A549 (cell line): ENCODE results near the gene YIPF3.

Experiments
- EP300 ChIP-seq, 2 experiments: fragments of >200 bp; sonication (Bioruptor Twin); formaldehyde crosslinking; IDR thresholded peaks; 2 replicates in 1 of 2; 3 replicates in 1 of 2; pipeline ENCODE4 v1.6.1; 2016 to 2017
- FOSB ChIP-seq: fragments of 250-450 bp; sonication (Bioruptor Pico); IDR thresholded peaks from 2 replicates; pipeline ENCODE4 v1.5.0; 2020; ENCODE audit warnings: mild to moderate bottlenecking, moderate library complexity
- FOXS1 ChIP-seq: fragments of 250-450 bp; sonication (Bioruptor Pico); IDR thresholded peaks from 2 replicates; pipeline ENCODE4 v1.5.0; 2020; ENCODE audit warnings: mild to moderate bottlenecking, moderate library complexity
- MYC ChIP-seq: IDR thresholded peaks from 2 replicates; pipeline ENCODE4 v1.6.1; 2012; ENCODE audit warnings: mild to moderate bottlenecking, inconsistent platforms, low read length, improper control_type of control experiment, borderline replicate concordance
- POLR2A ChIP-seq: IDR thresholded peaks from 2 replicates; pipeline ENCODE4 v1.6.1; 2012; ENCODE audit warnings: mild to moderate bottlenecking, low read length
- RAD21 ChIP-seq, 2 experiments: fragments of >200 bp in 1 of 2; sonication (Bioruptor Twin) in 1 of 2; formaldehyde crosslinking in 1 of 2; IDR thresholded peaks in 1 of 2; conservative IDR thresholded peaks in 1 of 2; 2 replicates in 1 of 2; 3 replicates in 1 of 2; pipeline ENCODE4 v1.6.1; 2012 to 2018; ENCODE audit warnings: inconsistent platforms in 1 of 2
- RCOR1 ChIP-seq: fragments of 150-350 bp; IDR thresholded peaks from 2 replicates; pipeline ENCODE4 v1.6.1; 2014; ENCODE audit warnings: antibody characterized with exemption, low read length, low read depth
- RFX5 ChIP-seq: fragments of 450-650 bp; IDR thresholded peaks from 2 replicates; pipeline ENCODE4 v1.7.1; 2014; ENCODE audit warnings: antibody characterized with exemption, mild to moderate bottlenecking, moderate library complexity
- SMC3 ChIP-seq: fragments of >200 bp; sonication (Bioruptor Twin); formaldehyde crosslinking; IDR thresholded peaks from 3 replicates; pipeline ENCODE4 v1.6.1; 2018; ENCODE audit warnings: inconsistent platforms
- TF ChIP-seq, protein P1 (sequence below): fragments of >200 bp; sonication (Bioruptor Twin); formaldehyde crosslinking; IDR thresholded peaks from 3 replicates; pipeline ENCODE4 v1.5.1; 2016
- TF ChIP-seq, protein P2 (sequence below): IDR thresholded peaks from 2 replicates; pipeline ENCODE4 v1.6.1; 2012
- TF ChIP-seq, protein P3 (sequence below): fragments of 250-450 bp; sonication (Bioruptor Pico); IDR thresholded peaks from 2 replicates; pipeline ENCODE4 v1.5.0; 2021; ENCODE audit warnings: mild to moderate bottlenecking, moderate library complexity, borderline replicate concordance

DNA sequence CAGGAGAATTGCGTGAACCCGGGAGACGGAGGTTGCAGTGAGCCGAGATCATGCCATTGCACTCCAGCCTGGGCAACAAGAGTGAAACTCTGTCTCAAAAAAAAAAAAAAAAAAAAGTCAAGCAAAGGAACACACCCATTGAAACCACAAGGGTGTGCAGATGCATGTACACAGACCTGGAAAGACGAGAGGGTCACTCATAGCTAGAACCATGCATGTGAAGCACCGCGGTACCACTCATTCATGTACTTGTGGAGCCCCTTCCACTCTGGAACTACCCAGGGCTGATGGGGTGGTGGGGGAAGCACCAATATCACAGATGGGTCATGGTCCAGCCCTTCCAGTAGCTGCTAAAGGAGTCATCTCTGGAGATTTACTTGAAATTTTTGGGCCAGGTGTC is 46.8 kb downstream of the YIPF3 start:
- TF ChIP-seq, protein P1, sequence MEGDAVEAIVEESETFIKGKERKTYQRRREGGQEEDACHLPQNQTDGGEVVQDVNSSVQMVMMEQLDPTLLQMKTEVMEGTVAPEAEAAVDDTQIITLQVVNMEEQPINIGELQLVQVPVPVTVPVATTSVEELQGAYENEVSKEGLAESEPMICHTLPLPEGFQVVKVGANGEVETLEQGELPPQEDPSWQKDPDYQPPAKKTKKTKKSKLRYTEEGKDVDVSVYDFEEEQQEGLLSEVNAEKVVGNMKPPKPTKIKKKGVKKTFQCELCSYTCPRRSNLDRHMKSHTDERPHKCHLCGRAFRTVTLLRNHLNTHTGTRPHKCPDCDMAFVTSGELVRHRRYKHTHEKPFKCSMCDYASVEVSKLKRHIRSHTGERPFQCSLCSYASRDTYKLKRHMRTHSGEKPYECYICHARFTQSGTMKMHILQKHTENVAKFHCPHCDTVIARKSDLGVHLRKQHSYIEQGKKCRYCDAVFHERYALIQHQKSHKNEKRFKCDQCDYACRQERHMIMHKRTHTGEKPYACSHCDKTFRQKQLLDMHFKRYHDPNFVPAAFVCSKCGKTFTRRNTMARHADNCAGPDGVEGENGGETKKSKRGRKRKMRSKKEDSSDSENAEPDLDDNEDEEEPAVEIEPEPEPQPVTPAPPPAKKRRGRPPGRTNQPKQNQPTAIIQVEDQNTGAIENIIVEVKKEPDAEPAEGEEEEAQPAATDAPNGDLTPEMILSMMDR: no peak
- TF ChIP-seq RFX5 (no peak), FOXS1 (CRISPR knock-in tag) (no peak), RAD21 (conservative IDR thresholded peaks at IDR 0.05 in 1 of 2, IDR thresholded peaks at IDR 0.05 in 1 of 2) (no peak), RCOR1 (no peak), FOSB (CRISPR knock-in tag) (no peak), POLR2A (no peak), MYC (no peak), EP300 (IDR thresholded peaks at IDR 0.05) (no peak), SMC3 (no peak)
- TF ChIP-seq, protein P2, sequence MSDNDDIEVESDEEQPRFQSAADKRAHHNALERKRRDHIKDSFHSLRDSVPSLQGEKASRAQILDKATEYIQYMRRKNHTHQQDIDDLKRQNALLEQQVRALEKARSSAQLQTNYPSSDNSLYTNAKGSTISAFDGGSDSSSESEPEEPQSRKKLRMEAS: no peak
- TF ChIP-seq, protein P3, sequence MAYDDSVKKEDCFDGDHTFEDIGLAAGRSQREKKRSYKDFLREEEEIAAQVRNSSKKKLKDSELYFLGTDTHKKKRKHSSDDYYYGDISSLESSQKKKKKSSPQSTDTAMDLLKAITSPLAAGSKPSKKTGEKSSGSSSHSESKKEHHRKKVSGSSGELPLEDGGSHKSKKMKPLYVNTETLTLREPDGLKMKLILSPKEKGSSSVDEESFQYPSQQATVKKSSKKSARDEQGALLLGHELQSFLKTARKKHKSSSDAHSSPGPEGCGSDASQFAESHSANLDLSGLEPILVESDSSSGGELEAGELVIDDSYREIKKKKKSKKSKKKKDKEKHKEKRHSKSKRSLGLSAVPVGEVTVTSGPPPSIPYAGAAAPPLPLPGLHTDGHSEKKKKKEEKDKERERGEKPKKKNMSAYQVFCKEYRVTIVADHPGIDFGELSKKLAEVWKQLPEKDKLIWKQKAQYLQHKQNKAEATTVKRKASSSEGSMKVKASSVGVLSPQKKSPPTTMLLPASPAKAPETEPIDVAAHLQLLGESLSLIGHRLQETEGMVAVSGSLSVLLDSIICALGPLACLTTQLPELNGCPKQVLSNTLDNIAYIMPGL: no peak
